Measurements from ENCODE around the gene PRLHR.

- TF ChIP-seq CTCF (IDR thresholded peaks at IDR 0.05) (no peak), POLR2A (IDR thresholded peaks at IDR 0.05; ENCODE audit: low read depth) (no peak), POLR2AphosphoS5 (IDR thresholded peaks at IDR 0.05) (no peak)
Observed at GRCh38 chr10:118586911-118587310, 8.5 kb downstream of the PRLHR start.

All from esophagus muscularis mucosa (tissue), 3 donors.